NCI-H345 treated with DMSO at 0.1 percent for 48 hours (cell line): ENCODE measurements around the gene GNB4.

Source experiments
- DNase-seq: peaks from one replicate; lab custom pipeline; 2025; ENCODE audit not compliant: unreplicated experiment; lab: John Stamatoyannopoulos, UW

GNB4 gene

GRCh38 chr3:179438841-179439240, 12.4 kb downstream of the GNB4 start:
- DNase-seq, result no peak

GRCh38 chr3:179436517-179436916, 14.8 kb downstream of the GNB4 start:
- no peak for DNase-seq

- no peak for DNase-seq
Measured at GRCh38 chr3:179432451-179432850, 18.8 kb downstream of the GNB4 start.

- DNase-seq, result no peak
Measured at GRCh38 chr3:179432021-179432420, 19.2 kb downstream of the GNB4 start.

DNA sequence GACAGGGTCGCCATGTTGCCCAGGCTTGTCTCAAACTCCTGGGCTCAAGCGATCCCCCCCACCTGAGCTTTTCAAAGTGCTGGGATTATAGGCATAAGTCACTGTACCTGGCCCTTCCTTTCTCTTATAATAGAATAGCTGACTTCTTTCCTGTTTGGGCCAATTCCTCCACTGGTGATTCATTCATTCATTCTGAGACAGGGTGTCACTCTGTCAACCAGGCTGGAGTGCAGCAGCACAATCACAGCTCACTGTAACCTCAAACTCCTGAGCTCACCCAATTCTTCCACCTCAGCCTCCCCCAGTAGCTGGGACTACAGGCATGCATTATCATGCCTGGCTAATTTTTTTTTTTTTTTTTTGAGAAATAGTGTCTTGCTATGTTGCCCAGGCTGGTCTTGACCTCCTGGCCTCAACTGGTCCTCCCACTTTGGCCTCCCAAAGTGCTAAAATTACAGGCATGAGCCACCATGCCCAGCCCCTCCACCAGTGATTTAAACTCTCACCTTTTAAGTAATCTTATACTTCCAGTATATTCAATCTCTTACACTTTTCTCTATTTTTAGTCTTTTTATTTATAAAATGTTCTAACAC, 20.9 kb downstream of the GNB4 start:
- no peak for DNase-seq

DNA sequence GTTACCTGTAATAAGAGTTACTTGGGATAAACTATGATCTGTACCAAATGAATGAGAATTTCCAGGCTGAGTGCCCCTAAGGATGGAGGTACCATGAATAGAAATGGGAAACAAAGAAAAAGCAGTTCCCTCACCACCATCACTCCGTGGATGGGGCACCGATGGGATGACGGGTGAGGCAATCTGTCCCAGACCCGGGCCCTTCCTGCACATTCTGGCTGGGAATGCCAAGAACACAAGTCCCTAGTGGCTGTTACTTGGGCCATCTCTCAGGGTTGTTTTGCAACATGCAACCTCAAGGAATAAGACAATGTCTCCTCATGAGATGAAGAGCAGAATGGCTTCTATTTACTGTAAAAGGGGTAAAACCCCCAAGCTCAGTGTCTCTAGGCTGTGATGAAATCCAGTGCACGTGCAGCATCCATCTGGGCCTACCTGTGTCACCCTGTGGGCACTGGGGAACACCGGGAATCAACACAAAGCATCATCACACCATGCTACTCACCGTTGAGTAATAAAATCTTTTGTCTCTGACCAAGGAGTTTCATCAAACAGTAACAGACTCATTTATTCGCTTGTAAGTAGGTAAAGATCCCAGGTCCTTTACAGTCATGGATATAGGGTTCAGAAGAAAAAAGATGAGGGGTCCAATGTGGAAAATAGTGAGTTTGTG, 22.3 kb downstream of the GNB4 start:
- no peak for DNase-seq

- DNase-seq, result no peak
Measured at GRCh38 chr3:179425075-179425474, 26.2 kb downstream of the GNB4 start.

DNA sequence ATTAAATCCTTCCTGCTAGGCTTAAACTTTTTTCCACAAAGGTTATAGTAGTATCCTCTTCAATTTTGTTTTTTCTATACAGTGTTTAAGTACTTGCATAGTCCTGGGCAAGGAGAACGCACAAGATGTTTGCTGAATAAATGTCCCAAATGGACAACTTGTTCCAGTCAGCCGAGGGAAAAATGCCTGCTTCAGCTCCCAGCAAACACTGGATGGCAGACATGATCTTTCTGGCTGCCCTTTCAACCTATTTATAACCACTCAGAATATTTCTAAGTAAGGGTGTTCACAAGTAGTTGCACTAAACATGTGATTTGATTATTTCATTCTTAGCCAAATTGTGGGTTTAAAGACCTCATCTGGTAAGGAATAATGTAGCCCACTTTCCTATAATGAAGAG, 29.8 kb downstream of the GNB4 start:
- DNase-seq, result no peak

GRCh38 chr3:179418610-179419009, 32.7 kb downstream of the GNB4 start:
- no peak for DNase-seq

- DNase-seq, result no peak
Measured at GRCh38 chr3:179416681-179417080, 34.6 kb downstream of the GNB4 start.

- DNase-seq, result no peak
Measured at GRCh38 chr3:179415377-179415776, 35.9 kb downstream of the GNB4 start.

DNA sequence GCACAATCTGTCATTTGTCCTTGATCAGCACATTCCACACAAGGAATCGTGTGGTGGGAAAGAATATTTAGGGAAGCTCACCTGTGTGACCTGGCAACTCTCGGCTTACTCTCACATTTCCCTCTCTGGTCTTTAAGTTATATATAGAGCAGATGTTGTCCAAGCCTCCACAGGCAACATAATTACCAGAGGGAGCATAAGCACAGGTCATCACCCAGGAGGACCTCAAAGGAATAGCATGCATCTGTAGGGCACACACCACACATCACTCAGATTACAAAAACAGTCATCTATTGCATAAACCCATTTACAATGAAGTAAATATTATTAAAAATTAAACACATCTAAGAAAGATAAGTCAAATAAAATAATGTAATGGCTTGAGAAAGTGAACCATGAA, 36.5 kb downstream of the GNB4 start:
- DNase-seq, result no peak

- DNase-seq, result no peak
Measured at GRCh38 chr3:179410999-179411398, 40.3 kb downstream of the GNB4 start.

GRCh38 chr3:179410331-179410730, 40.9 kb downstream of the GNB4 start:
- no peak for DNase-seq

GRCh38 chr3:179404307-179404706, 47.0 kb downstream of the GNB4 start:
- no peak for DNase-seq

- DNase-seq, result no peak
Measured at GRCh38 chr3:179402963-179403362, 48.3 kb downstream of the GNB4 start.

GRCh38 chr3:179401561-179401960, 49.7 kb downstream of the GNB4 start:
- no peak for DNase-seq

- DNase-seq, result no peak
Measured at GRCh38 chr3:179398574-179399231, 52.6 kb downstream of the GNB4 start.

- no peak for DNase-seq
Measured at GRCh38 chr3:179391906-179392305, 59.4 kb downstream of the GNB4 start.

- no peak for DNase-seq
Measured at GRCh38 chr3:179376474-179376873, 74.8 kb downstream of the GNB4 start.

DNA sequence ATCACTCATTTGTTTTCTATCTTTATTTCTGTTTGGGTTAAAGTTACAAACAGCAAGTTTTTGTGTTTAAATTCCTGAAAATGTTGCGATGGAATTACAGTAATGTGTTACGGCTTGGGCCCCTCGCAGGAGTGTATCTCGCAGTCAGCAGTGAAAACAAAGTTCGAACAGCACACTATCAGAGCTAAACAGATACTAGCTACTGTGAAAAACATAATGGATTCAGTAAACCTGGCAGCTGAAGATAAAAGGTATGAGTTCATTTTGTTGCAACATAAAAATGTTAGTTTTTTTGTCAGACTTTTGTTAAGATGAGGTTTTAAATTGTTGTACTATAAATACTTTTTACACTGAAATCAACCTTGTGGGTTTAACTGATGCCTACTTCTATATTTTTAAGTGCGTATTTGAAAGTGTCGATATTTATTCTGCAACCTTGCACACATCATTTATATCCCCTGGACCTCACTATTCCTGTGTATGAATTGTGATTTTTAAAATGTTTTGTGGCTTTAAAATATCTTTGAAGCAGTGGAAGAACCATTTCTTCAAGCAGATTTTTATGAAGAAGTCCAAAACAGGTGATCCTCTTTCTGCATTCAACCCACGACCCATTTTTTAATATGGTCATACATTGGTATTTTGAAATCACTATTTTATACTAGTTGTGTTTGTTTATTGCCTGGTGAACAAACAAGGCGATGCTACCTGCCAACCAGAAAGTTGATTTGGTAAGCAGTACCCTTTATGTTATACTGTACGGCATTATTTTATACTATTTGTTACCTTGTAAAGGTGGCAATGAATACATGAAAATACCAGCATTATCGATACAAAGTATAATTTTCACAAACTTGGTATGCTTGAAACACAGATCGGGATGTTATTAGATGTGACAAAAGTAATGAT, 75.9 kb downstream of the GNB4 start:
- no peak for DNase-seq

DNA sequence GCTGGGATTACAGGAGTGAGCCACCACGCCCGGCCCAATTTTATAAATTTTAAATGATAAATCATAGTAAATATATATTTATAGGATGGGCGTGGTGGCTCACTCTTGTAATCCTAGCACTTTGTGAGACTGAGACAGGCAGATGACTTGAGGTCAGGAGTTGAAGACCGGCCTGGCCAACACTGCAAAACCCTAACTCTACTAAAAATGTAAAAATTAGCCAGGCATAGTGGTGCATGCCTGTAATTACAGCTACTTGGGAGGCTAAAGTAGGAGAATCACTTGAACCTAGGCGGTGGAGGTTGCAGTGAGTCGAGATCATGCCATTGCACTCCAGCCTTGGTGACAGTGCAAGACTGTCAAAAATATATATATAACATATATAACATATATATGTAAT, 77.3 kb downstream of the GNB4 start:
- DNase-seq, result no peak
